Liver (tissue), 9 donors: Measurements from ENCODE around the gene PTRHD1. TPM values are rescaled to one million over a fixed set of nuclear protein-coding genes. Genes with fewer than 3 reads are reported as not detected.

Source experiments
- DNase-seq: peaks from one replicate; pipeline ENCODE4 v3.0.0-alpha.2; 2017; ENCODE audit warnings: low spot score
- H3K27ac ChIP-seq, 2 donors: one replicate each; pipeline ENCODE4 v1.7.0; 2013; ENCODE audit warnings: inconsistent platforms in 2 of 2, low read length in 2 of 2, control low read depth in 1 of 2, low read depth in 1 of 2, mild to moderate bottlenecking in 1 of 2
- H3K27me3 ChIP-seq, 4 donors: one replicate each; pipeline versions ENCODE4 v1.6.1 to v1.7.0; 2013; ENCODE audit warnings: low read length in 3 of 4, inconsistent platforms in 1 of 4, mild to moderate bottlenecking in 1 of 4, moderate library complexity in 1 of 4; ENCODE audit not compliant: control insufficient read depth in 4 of 4, insufficient read depth in 4 of 4
- H3K36me3 ChIP-seq, 4 donors: one replicate each; pipeline versions ENCODE4 v1.6.1 to v1.7.0; 2013; ENCODE audit warnings: low read length in 3 of 4, mild to moderate bottlenecking in 3 of 4, low read depth in 1 of 4, moderate library complexity in 1 of 4; ENCODE audit not compliant: control insufficient read depth in 4 of 4, insufficient read depth in 3 of 4
- H3K4me1 ChIP-seq, 4 donors: one replicate each; pipeline versions ENCODE4 v1.6.1 to v1.7.0; 2013; ENCODE audit warnings: low read length in 3 of 4, mild to moderate bottlenecking in 3 of 4, moderate library complexity in 1 of 4; ENCODE audit not compliant: control insufficient read depth in 4 of 4, insufficient read depth in 4 of 4
- H3K4me3 ChIP-seq, 3 donors: one replicate each; pipeline versions ENCODE4 v1.6.1 to v1.7.0; 2013; ENCODE audit warnings: low read length in 3 of 3, control low read depth in 1 of 3, low read depth in 1 of 3, mild to moderate bottlenecking in 1 of 3
- H3K9ac ChIP-seq, 2 donors: one replicate each; pipeline ENCODE4 v1.7.0; 2013; ENCODE audit warnings: low read length in 2 of 2, mild to moderate bottlenecking in 2 of 2, moderate library complexity in 2 of 2, control low read depth in 1 of 2, low read depth in 1 of 2
- H3K9me3 ChIP-seq, 4 donors: one replicate each; pipeline versions ENCODE4 v1.6.1 to v1.7.0; 2013; ENCODE audit warnings: low read length in 3 of 4; ENCODE audit not compliant: control insufficient read depth in 4 of 4
- CTCF ChIP-seq: fragments of 150-350 bp; IDR thresholded peaks from 2 replicates; pipeline ENCODE4 v1.5.1; 2017; ENCODE audit warnings: improper control_type of control experiment, low read depth, low read length; ENCODE audit not compliant: missing input control
- EGR1 ChIP-seq, 2 donors: IDR thresholded peaks; 2 replicates each; pipeline ENCODE4 v1.6.1; 2016 to 2018; ENCODE audit warnings: antibody characterized with exemption in 2 of 2, low read depth in 2 of 2
- FOXA1 ChIP-seq: IDR thresholded peaks from 2 replicates; pipeline ENCODE4 v1.6.1; 2016; ENCODE audit warnings: antibody characterized with exemption
- GABPA ChIP-seq, 2 donors: IDR thresholded peaks in 1 of 2; conservative IDR thresholded peaks in 1 of 2; 2 replicates each; pipeline ENCODE4 v1.6.1; 2016; ENCODE audit warnings: antibody characterized with exemption in 2 of 2, mild to moderate bottlenecking in 1 of 2, moderate library complexity in 1 of 2
- HNF4G ChIP-seq: IDR thresholded peaks from 2 replicates; pipeline ENCODE4 v1.6.1; 2016; ENCODE audit warnings: antibody characterized with exemption
- JUND ChIP-seq, 2 donors: IDR thresholded peaks; 2 replicates each; pipeline ENCODE4 v1.6.1; 2016; ENCODE audit warnings: antibody characterized with exemption in 2 of 2
- NR2F2 ChIP-seq: IDR thresholded peaks from 2 replicates; pipeline ENCODE4 v1.6.1; 2016; ENCODE audit warnings: antibody characterized with exemption
- REST ChIP-seq: IDR thresholded peaks from 2 replicates; pipeline ENCODE4 v1.6.1; 2016; ENCODE audit warnings: antibody characterized with exemption, mild to moderate bottlenecking
- RXRA ChIP-seq, 2 donors: IDR thresholded peaks; 2 replicates each; pipeline ENCODE4 v1.6.1; 2017 to 2018; ENCODE audit warnings: antibody characterized with exemption in 2 of 2, mild to moderate bottlenecking in 1 of 2
- SP1 ChIP-seq: IDR thresholded peaks from 2 replicates; pipeline ENCODE4 v1.6.1; 2018; ENCODE audit warnings: antibody characterized with exemption, mild to moderate bottlenecking
- TAF1 ChIP-seq: conservative IDR thresholded peaks from 2 replicates; pipeline ENCODE4 v1.6.1; 2016; ENCODE audit warnings: antibody characterized with exemption, mild to moderate bottlenecking
- YY1 ChIP-seq: IDR thresholded peaks from 2 replicates; pipeline ENCODE4 v1.6.1; 2016; ENCODE audit warnings: antibody characterized with exemption, mild to moderate bottlenecking
- WGBS: extraction: QIAGEN DNeasy Blood & Tissue Kit; methylation state at CpG from one replicate; pipeline ENCODE4 v1.1.7; 2013; 5-methylcytosine and 5-hydroxymethylcytosine counted together
- polyA plus RNA-seq, 2 donors: library from polyadenylated mRNA; stranded (reverse) in 1 of 2; unstranded in 1 of 2; fragments of 200-250 nt in 1 of 2; fragments of >200 nt in 1 of 2; fragmentation: Nextera tagmentation in 1 of 2; extraction: Ambion mirVana in 1 of 2; gene quantifications; one replicate each; pipeline versions ENCODE4 v1.2.1 to v1.2.3, GENCODE V29; 2013 to 2015
- total RNA-seq, 2 donors: library from RNA; depleted of rRNA; stranded (reverse); fragments of >200 nt; gene quantifications; one replicate each; pipeline ENCODE4 v1.2.3, GENCODE V29; 2014
- TF ChIP-seq, protein P1 (sequence below): IDR thresholded peaks from 2 replicates; pipeline ENCODE4 v1.6.1; 2016; ENCODE audit warnings: antibody characterized with exemption
- donor health status: healthy.
- donor health status: healthy.
- donor health status: healthy.
- donor health status: healthy.
- donor health status: healthy.

Gene PTRHD1
- total and polyA plus RNA-seq, 4 donors, result 9.9 to 50.9 (median 20.7) TPM

DNA sequence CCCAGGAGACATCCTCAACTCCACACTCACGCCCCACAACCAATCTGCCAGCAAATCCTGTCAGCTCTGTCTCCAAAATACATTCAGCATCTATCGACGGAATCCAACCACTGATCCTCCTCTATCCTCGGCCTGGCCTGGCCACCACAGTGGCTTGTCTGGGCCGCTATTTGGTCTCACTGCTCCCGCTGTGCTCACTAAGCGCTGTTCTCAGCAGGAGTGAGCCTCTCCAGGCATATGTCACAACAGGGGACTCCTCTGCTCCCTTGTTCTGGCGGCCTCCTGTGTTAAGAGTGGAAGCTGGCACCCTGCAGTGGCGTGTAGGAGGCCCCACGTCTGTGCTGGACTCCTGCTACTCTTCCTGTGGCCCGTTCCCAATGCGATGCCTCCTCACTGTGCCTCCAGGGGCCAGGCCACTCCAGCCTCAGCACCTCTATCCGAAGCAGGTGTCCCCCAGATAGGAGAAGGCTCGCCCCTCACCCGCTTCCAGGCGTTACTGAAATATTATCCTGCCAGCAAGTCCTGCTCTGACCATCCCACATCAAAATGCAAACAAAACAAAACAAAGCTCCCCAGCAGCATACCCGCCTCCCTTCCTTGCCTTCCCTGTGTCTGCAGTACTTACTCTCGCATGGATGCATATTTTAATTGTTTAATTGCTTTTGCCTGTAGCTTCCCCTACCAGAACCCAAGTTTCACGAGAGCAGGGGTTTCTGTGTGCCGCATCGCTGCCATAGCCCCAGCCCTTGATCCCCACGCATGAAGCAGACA is 39.9 kb upstream of the PTRHD1 start:
- WGBS, result 83% methylated on average over 22 of the region's 22 CpGs
- Histone ChIP-seq H3K4me1 (no peaks in the 10 kb centered on the region), H3K36me3 (peaks cover 0 to 2% (median 0%) of the 10 kb centered on the region in 4 donors), H3K9me3 (no peaks in the 10 kb centered on the region), H3K9ac (no peak overlapping the region), H3K4me3 (no peak overlapping the region), H3K27ac (no peak overlapping the region), H3K27me3 (no peaks in the 10 kb centered on the region)
- no peak for TF ChIP-seq CTCF
- no peak for TF ChIP-seq SP1
- TF ChIP-seq, protein P1, sequence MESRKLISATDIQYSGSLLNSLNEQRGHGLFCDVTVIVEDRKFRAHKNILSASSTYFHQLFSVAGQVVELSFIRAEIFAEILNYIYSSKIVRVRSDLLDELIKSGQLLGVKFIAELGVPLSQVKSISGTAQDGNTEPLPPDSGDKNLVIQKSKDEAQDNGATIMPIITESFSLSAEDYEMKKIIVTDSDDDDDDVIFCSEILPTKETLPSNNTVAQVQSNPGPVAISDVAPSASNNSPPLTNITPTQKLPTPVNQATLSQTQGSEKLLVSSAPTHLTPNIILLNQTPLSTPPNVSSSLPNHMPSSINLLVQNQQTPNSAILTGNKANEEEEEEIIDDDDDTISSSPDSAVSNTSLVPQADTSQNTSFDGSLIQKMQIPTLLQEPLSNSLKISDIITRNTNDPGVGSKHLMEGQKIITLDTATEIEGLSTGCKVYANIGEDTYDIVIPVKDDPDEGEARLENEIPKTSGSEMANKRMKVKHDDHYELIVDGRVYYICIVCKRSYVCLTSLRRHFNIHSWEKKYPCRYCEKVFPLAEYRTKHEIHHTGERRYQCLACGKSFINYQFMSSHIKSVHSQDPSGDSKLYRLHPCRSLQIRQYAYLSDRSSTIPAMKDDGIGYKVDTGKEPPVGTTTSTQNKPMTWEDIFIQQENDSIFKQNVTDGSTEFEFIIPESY, result no peak
- TF ChIP-seq REST, result no peak
- no peak for TF ChIP-seq NR2F2
- no peak for TF ChIP-seq GABPA (IDR thresholded peaks at IDR 0.05 in 1 of 2, conservative IDR thresholded peaks at IDR 0.05 in 1 of 2)
- TF ChIP-seq JUND (IDR thresholded peaks at IDR 0.05), result no peak
- TF ChIP-seq HNF4G, result no peak
- TF ChIP-seq TAF1, result no peak
- no peak for TF ChIP-seq FOXA1
- TF ChIP-seq YY1, result no peak
- no peak for TF ChIP-seq EGR1 (IDR thresholded peaks at IDR 0.05; ENCODE audit: low read depth in 2 of 2)
- no peak for TF ChIP-seq RXRA (IDR thresholded peaks at IDR 0.05)
- no peak for DNase-seq

- Histone ChIP-seq H3K4me3 (no peak overlapping the region), H3K4me1 (peaks cover 0 to 2% (median 0%) of the 10 kb centered on the region in 4 donors), H3K27me3 (no peaks in the 10 kb centered on the region), H3K36me3 (peaks cover 0 to 2% (median 0%) of the 10 kb centered on the region in 4 donors), H3K9me3 (no peaks in the 10 kb centered on the region), H3K9ac (no peak overlapping the region), H3K27ac (no peak overlapping the region)
- TF ChIP-seq, protein P1, result no peak
- no peak for TF ChIP-seq NR2F2
- no peak for TF ChIP-seq EGR1 (IDR thresholded peaks at IDR 0.05; ENCODE audit: low read depth in 2 of 2)
- no peak for TF ChIP-seq FOXA1
- no peak for DNase-seq
- 82% methylated on average over 9 of the region's 9 CpGs for whole genome bisulfite sequencing
Observed at GRCh38 chr2:24832521-24832920, 39.3 kb upstream of the PTRHD1 start.
